HepG2 (cell line): ENCODE data around the gene DCPS. TPM values are rescaled to one million over a fixed set of nuclear protein-coding genes. Genes with fewer than 3 reads are reported as not detected.

Experiments used
- DR1 ChIP-seq: sonication (generic); formaldehyde crosslinking; IDR thresholded peaks from 2 replicates; pipeline ENCODE4 v1.8.0; 2021; ENCODE audit warnings: mild to moderate bottlenecking, missing genetic modification reagents, inconsistent platforms
- ERF ChIP-seq: IDR thresholded peaks from 2 replicates; pipeline ENCODE4 v1.6.1; 2018; ENCODE audit warnings: missing biosample characterization, missing genetic modification reagents
- REXO4 ChIP-seq: sonication (generic); formaldehyde crosslinking; IDR thresholded peaks from 2 replicates; pipeline ENCODE4 v1.8.0; 2022; ENCODE audit warnings: missing genetic modification reagents, mild to moderate bottlenecking, borderline replicate concordance
- RNF2 ChIP-seq: fragments of 450-650 bp; conservative IDR thresholded peaks from 2 replicates; pipeline ENCODE4 v1.6.1; 2016; ENCODE audit warnings: low read depth
- RNF219 ChIP-seq: sonication (generic); formaldehyde crosslinking; IDR thresholded peaks from 2 replicates; pipeline ENCODE4 v1.5.0; 2020; ENCODE audit warnings: mild to moderate bottlenecking, missing genetic modification reagents
- SOX5 ChIP-seq: IDR thresholded peaks from 2 replicates; pipeline ENCODE4 v1.6.1; 2016; ENCODE audit warnings: borderline replicate concordance
- SP140L ChIP-seq: sonication (generic); formaldehyde crosslinking; IDR thresholded peaks from 2 replicates; pipeline ENCODE4 v1.4.0; 2020; ENCODE audit warnings: missing genetic modification reagents, borderline replicate concordance
- SRSF4 ChIP-seq: fragments of 200-400 bp; formaldehyde crosslinking; IDR thresholded peaks from one replicate; pipeline ENCODE4 v1.6.1; 2018; ENCODE audit warnings: mild to moderate bottlenecking, low read depth, low read length, moderate library complexity; ENCODE audit not compliant: poor library complexity, severe bottlenecking
- SRY ChIP-seq: sonication (generic); formaldehyde crosslinking; IDR thresholded peaks from 2 replicates; pipeline ENCODE4 v1.8.0; 2022; ENCODE audit warnings: mild to moderate bottlenecking, missing genetic modification reagents
- TRIM24 ChIP-seq: sonication (generic); formaldehyde crosslinking; IDR thresholded peaks from 2 replicates; pipeline ENCODE4 v1.8.0; 2022; ENCODE audit warnings: mild to moderate bottlenecking, missing genetic modification reagents
- XBP1 ChIP-seq: sonication (generic); formaldehyde crosslinking; IDR thresholded peaks from 2 replicates; pipeline ENCODE4 v1.5.0; 2020; ENCODE audit warnings: missing genetic modification reagents
- ZNF101 ChIP-seq: sonication (generic); formaldehyde crosslinking; IDR thresholded peaks from 2 replicates; pipeline ENCODE4 v1.4.0; 2020; ENCODE audit warnings: mild to moderate bottlenecking, low read depth, missing genetic modification reagents, borderline replicate concordance
- ZNF12 ChIP-seq: sonication (generic); formaldehyde crosslinking; IDR thresholded peaks from 2 replicates; pipeline ENCODE4 v1.5.0; 2020; ENCODE audit warnings: missing genetic modification reagents
- ZNF800 ChIP-seq: sonication (generic); formaldehyde crosslinking; IDR thresholded peaks from 2 replicates; pipeline ENCODE4 v1.4.0; 2020; ENCODE audit warnings: missing genetic modification reagents
- polyA plus RNA-seq, 8 experiments: library from polyadenylated mRNA; depleted of rRNA in 3 of 8; stranded (reverse) in 7 of 8; unstranded in 1 of 8; fragments of >200 nt; fragmentation: Illumina TruSeq in 4 of 8; extraction: Trizol in 4 of 8; gene quantifications; 2 replicates each; pipeline versions ENCODE4 v1.2.1 to v1.2.3, GENCODE V29; 2011 to 2016; ENCODE audit warnings: low read depth in 4 of 8, missing spikeins in 1 of 8, mixed read lengths in 1 of 8; ENCODE audit not compliant: insufficient read depth in 1 of 8
- total RNA-seq, 5 experiments: library from RNA; depleted of rRNA; stranded (reverse); fragments of >200 nt; fragmentation: Illumina TruSeq; extraction: Trizol; gene quantifications; 2 replicates each; pipeline ENCODE4 v1.2.3, GENCODE V29; 2016; ENCODE audit warnings: low read depth in 1 of 5
- TF ChIP-seq, protein P1 (sequence below): sonication (generic); formaldehyde crosslinking; IDR thresholded peaks from 2 replicates; pipeline ENCODE4 v1.5.1; 2020; ENCODE audit warnings: mild to moderate bottlenecking, missing genetic modification reagents, moderate library complexity
- TF ChIP-seq, protein P2 (sequence below): sonication (generic); formaldehyde crosslinking; conservative IDR thresholded peaks from 2 replicates; pipeline ENCODE4 v1.8.0; 2022; ENCODE audit warnings: low read depth, missing genetic modification reagents

Gene DCPS
- total and polyA plus RNA-seq, 2 of the 13 experiments (the other 11 are each of a cell fraction or from before 2014, with no cell fraction given) = 21.9 to 22.5 TPM

DNA sequence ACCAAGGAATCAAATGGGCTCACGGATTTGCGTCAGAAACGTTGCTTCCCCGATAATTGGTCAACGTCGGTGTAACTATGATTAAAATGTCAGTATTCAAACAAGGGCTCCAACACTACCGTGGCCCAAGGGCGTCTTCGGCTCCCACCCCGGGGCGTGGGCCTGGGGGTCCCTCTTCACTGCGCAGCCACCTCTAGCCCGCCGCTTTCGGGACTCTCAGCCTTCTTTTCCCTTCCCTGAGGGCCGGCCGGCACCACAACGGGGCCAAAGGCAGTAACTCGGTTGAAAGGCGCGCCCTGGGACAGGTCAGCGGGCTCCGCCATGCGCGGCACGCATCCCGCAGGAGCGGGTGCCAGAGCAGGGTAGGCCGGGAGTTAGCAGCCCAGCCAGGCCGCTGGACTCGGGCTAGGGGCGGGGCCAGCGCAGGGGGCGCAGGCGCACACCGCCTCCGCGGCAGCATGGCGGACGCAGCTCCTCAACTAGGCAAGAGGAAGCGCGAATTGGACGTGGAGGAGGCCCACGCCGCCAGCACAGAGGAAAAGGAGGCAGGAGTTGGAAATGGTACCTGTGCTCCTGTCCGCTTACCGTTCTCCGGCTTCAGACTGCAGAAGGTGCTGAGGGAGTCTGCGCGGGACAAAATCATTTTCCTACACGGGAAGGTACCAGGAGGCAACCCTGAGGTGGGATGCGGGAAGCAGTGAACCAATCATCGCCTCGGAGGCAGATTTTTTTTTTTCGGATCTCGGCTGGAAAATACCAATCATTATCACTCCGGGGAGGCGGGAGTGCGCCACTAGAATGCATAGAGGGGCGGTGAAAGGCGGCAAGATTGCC, at the start of gene DCPS (continued):
- TF ChIP-seq, protein P1, sequence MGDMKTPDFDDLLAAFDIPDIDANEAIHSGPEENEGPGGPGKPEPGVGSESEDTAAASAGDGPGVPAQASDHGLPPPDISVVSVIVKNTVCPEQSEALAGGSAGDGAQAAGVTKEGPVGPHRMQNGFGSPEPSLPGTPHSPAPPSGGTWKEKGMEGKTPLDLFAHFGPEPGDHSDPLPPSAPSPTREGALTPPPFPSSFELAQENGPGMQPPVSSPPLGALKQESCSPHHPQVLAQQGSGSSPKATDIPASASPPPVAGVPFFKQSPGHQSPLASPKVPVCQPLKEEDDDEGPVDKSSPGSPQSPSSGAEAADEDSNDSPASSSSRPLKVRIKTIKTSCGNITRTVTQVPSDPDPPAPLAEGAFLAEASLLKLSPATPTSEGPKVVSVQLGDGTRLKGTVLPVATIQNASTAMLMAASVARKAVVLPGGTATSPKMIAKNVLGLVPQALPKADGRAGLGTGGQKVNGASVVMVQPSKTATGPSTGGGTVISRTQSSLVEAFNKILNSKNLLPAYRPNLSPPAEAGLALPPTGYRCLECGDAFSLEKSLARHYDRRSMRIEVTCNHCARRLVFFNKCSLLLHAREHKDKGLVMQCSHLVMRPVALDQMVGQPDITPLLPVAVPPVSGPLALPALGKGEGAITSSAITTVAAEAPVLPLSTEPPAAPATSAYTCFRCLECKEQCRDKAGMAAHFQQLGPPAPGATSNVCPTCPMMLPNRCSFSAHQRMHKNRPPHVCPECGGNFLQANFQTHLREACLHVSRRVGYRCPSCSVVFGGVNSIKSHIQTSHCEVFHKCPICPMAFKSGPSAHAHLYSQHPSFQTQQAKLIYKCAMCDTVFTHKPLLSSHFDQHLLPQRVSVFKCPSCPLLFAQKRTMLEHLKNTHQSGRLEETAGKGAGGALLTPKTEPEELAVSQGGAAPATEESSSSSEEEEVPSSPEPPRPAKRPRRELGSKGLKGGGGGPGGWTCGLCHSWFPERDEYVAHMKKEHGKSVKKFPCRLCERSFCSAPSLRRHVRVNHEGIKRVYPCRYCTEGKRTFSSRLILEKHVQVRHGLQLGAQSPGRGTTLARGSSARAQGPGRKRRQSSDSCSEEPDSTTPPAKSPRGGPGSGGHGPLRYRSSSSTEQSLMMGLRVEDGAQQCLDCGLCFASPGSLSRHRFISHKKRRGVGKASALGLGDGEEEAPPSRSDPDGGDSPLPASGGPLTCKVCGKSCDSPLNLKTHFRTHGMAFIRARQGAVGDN (CRISPR knock-in tag) = peak; percentile 99
- TF ChIP-seq ZNF12 (CRISPR knock-in tag) (peak; percentile 74; the same call in 1 of the 2 replicates), SP140L (CRISPR knock-in tag) (0 out of 2 replicates have a peak, but pooled peaks have one; percentile 32), DR1 (CRISPR knock-in tag) (peak; percentile 93), SOX5 (CRISPR knock-in tag) (peak; percentile 58; the same call in 1 of the 2 replicates), ZNF101 (no peak), TRIM24 (CRISPR knock-in tag) (no peak), ZNF800 (CRISPR knock-in tag) (peak; percentile 72; the same call in 1 of the 2 replicates), ERF (peak; percentile 81; the same call in 1 of the 2 replicates), XBP1 (CRISPR knock-in tag) (no peak; the same call in 1 of the 2 replicates), RNF2 (peak; percentile 81), REXO4 (peak; percentile 67; the same call in 1 of the 2 replicates), SRY (CRISPR knock-in tag) (peak; percentile 95), SRSF4 (no peak), RNF219 (no peak)
- TF ChIP-seq, protein P2, sequence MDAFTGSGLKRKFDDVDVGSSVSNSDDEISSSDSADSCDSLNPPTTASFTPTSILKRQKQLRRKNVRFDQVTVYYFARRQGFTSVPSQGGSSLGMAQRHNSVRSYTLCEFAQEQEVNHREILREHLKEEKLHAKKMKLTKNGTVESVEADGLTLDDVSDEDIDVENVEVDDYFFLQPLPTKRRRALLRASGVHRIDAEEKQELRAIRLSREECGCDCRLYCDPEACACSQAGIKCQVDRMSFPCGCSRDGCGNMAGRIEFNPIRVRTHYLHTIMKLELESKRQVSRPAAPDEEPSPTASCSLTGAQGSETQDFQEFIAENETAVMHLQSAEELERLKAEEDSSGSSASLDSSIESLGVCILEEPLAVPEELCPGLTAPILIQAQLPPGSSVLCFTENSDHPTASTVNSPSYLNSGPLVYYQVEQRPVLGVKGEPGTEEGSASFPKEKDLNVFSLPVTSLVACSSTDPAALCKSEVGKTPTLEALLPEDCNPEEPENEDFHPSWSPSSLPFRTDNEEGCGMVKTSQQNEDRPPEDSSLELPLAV (CRISPR knock-in tag) = peak; percentile 89; the same call in 1 of the 2 replicates
